HG03378 (cell line): ENCODE measurements around the gene RYR3.

Source experiments
- ATAC-seq: cut with Tn5 transposase; IDR thresholded peaks from one replicate; pipeline ENCODE4 v1.9.1; 2021; ENCODE audit warnings: mild to moderate bottlenecking, moderate library complexity; ENCODE audit not compliant: unreplicated experiment

Gene RYR3

DNA sequence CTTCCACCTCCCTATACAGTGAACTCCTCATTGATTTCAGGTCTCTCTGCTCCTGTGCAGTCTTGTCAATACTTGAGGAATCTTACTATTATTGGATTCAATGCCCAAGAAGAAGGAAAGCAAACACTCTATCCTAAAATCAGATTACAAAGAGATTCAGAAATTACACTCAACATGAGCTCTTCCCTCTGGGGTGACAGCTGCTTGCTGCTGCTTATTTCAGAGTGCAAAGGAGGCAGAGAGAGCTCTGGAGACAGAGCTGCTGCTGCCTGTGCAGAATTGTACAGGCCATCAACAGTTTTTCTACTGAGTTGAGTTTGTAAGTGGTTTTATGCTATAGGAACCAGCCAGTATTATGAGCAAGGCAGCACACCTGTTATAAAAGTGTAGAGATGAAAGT, 7.1 kb downstream of the RYR3 start:
- ATAC-seq = no peak

DNA sequence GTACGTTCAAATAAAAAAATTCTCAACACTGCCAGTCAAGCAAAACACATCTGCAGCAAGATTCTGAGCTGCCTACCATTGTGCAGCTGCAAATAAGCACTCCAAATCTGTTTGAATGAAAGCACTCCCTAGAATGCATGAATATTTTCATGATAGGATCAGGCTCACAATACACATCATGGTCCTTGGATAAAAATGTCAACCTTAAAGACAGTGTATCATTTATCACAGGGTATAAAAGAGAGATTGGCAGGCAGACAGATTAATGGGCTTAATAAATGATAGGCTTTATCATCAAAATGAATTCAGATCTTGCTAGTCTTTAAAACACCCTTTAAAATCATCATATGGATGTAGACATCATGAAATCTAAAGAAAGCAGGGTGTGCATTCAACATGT, 9.2 kb downstream of the RYR3 start:
- no peak for ATAC-seq

DNA sequence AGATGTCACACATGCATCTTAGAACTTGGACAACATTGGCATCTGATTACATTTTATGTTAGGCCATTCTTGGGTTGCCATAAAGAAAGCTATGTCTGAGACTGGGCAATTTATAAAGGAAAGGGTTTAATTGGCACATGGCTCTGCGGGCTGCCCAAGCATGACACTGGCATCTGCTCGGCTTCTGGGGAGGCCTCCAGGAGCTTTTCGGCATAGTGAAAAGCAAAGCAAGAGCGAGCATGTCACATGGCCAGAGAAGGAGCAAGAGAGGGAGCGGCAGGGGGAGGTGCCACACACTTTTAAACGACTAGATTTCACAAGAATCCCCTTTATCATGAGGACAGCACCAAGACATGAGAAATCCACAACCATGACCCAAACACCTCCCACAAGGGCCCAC, 11.3 kb downstream of the RYR3 start:
- ATAC-seq = no peak

DNA sequence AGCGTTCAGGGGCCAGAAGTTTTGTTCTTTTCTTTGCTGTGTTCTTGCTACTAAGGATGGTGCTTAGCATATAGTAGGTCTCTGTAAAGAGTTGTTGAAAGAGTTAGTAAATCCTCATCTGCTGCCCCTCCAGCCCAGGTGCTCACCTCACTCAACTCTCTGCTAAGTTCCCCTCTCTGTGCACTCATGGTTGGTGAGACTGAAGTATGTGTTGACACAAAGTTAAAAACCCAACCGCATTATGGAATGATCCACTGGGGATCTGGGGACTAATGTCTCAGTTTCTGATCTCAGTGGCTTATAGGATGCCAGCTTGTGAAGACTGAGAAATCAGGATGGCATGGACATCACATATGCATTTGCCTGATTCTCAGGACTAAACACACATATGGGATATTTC, 13.8 kb downstream of the RYR3 start:
- no peak for ATAC-seq

DNA sequence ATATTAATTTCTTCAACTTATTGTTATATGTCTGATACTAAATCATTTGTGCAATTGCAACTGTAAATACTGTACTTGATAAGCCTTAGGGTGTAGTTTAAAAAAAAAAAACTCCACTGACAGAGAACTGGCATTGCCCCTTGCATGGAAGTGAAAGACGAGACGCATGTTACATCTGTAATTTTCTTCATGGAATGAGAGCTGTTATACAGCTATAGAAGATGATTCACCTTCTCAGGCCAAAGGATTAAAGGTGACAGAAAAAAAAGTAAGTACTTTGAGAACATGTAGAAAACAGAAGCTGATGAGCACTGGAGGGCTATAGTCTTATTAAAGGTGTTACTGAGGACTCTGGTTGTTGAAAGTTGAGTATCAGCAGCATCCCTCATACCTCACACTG, 16.1 kb downstream of the RYR3 start:
- no peak for ATAC-seq

DNA sequence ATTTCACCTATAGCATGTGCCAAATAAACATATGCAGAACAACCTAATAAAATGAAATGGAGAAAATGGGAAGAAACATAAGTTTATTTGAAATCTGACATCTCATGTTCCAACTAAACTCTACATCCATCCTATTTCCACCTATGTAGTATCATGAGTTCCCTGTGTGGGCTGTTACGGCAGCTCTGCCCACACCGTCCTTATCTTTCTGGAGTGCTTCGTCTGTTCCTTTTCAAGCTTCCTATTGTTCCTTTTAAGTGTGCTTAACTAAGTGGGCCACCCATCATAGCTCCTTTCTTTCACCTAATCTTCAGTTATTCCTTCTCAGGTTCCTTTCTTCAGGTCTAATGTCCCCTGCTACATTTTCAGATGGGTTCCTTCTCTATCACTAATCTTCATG, 17.3 kb downstream of the RYR3 start:
- no peak for ATAC-seq

DNA sequence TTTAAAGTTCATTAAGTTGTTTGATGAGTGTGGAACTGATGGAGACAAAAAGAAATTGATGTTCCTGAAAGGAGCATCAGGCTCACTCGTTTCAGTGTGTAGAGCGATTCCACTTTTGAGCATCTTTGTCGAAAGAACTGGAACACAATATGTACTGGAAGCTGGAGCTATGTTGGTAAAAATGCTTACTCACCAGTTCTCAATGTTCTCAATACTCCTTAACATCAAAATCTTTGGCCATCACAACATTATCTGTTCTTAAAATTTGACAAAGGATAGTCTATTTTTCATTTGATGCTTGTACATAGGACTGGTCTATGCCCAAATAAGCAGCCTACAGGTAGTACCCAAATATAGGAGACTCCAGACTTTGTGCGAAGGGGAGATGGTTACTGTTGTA, 18.7 kb downstream of the RYR3 start:
- ATAC-seq = no peak

DNA sequence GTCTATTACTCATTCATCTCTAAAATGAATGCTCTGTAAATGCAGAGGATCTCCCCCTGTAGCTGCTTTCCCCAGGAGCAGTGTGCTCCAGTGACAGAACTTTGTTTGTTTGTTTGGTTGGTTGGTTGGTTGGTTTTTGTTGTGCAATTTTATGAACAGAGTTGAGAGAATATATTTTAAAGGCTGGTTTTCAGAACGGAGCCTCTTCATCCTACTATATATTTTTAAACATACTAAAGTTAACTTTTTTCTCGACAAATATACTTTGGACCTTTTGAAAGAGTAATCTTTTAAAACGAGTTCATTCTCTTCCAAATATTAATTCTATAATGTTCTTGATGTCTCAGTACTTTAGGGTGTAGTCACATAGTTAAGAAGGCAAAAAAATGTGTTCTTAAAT, 20.2 kb downstream of the RYR3 start:
- ATAC-seq = no peak

DNA sequence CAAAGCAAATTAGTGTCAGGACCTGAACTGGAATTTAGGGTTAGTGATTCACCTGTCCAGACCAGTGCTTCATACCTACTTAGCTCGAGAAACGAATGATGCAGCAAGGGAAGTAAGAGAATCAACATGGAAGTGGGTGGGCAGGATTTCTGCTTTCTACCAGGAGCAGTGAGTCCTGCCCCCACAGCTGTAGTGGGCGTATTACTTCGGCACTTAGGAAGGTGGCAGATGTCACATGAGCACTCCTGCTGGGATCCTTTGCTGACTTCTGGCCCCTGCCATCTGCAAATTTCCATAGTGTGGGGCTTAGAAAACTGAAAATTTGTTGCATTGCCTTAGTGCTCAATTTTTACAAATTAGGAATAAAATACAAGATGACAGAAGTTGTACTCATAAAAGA, 31.2 kb downstream of the RYR3 start:
- no peak for ATAC-seq

DNA sequence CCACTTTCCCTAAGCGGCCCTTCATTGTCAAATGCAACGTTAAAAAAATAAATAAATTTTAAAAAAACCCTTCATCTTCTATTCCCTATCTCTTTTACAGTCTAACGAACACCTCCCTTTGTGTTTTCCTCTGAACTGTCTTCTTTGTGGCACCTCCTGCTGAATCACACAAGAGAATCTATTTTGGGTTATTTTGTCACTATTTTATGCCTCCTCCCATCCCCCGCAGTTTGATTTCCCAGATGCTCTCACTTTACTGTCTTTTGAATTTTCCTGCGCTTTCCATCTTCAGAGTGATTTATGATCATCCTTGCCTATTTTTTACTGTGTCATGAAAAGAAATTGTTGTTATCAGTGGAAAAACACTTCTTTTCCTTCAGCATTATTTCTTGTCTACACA, 32.5 kb downstream of the RYR3 start:
- no peak for ATAC-seq

DNA sequence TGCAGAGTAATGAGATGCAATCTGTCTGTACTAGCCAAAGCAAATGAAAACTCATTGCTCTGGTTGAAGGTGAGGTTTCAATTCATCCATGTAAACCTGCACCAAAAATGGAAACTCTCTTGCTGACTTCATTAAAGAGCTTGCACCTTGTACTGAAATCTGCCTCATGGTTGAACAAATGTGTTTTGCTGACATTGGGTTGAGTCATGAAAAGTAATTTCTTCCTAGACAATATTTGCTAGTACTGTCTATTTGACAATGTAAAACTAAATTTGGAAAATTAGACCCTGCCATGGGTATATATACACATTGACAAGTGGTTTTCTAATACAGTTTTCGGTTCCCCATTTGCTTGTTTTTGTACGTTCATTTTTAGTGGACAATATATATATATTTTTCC, 33.3 kb downstream of the RYR3 start:
- no peak for ATAC-seq

DNA sequence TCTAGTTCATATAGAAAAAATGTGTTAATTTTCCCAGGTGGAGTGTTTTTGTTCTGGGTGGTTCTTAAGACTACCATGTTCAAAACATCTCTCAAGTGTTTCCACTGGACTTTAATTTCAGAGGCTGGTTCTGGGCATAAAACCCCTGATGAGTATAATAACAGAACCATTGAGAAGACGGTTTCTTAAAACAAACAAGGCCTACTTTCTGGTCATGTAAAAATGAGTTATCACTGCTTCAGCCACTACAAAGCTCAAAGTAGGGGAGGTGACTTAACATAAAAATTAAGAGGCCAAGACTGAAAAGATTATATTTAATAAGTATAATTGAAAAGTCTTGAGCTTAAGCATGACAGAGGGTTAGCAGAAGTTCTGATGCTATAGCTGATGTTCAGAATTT, 33.8 kb downstream of the RYR3 start:
- ATAC-seq = no peak

DNA sequence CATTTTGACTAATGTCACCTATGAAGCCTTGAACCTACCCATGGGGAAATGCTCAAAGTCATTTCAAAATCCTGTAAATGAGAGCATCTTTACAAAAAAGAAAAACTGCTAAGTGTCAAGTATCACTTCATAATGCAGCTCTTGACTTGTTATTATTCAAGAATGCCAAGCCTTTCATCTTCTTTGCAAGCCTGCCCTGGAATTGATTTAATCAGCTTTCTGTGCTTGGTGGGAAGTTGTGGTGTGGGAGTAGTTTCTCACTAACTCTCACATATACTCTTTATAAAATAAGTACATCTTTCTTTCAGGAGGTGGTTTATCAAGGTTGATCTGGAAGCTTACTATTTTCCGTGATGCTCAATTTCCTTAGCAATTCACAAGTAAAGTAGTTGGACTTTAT, 43.6 kb downstream of the RYR3 start:
- no peak for ATAC-seq

DNA sequence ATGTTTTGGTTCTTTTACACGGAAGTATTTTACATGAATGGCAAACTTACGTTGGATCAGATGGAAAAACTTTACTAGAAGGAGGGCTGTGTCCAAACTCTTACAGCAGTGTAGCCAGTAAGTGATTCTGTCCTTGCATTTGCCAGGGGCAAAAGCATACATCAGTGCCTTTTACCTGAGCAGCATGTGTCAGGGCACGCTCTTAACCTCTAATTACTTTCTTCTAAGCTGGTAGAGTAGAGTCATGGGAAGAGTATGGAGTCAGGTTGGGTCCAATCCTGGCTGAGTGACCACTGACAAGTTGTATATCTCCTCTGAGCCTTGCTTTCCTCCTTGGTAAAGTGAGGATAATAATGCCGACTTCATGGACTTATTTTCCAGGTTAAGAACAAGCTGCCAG, 47.1 kb downstream of the RYR3 start:
- ATAC-seq = no peak

DNA sequence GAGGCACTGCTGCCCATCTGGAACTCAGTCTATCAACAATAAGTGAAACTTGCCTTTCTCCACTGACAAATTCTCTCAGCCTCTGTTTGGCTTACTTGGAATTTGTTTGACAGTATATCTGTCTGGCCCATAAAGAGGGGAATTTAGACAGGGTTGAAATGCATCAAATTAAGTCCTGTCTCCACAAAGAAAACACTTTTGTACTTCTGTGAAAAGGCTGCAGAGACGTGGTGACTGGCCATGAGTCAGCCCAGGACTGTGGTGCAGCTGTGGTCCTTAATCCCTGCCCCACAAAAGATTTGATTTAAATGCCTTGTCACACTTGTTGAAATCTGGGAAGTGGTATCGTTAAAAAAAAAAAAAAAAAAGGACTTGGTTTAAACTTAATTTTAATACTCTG, 47.5 kb downstream of the RYR3 start:
- no peak for ATAC-seq

DNA sequence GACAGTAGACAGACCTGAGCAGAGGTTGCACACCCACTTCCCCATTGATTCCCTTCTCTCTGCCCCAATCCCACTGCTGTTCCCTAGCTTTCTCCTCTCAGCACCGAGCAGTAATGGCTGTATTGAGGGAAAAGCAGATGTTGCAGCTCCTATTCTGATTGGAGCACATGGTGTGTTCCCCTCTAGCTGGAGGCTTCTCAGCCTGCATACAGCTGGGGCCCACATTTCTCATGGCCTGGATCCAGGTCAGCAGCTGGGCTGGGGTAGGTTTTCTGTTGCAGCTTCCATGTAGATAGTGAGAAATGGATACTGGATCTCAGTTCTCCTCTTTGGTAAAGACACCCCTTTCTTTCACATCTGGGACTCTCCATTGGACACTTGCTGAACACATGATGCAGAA, 50.1 kb downstream of the RYR3 start:
- ATAC-seq = no peak

DNA sequence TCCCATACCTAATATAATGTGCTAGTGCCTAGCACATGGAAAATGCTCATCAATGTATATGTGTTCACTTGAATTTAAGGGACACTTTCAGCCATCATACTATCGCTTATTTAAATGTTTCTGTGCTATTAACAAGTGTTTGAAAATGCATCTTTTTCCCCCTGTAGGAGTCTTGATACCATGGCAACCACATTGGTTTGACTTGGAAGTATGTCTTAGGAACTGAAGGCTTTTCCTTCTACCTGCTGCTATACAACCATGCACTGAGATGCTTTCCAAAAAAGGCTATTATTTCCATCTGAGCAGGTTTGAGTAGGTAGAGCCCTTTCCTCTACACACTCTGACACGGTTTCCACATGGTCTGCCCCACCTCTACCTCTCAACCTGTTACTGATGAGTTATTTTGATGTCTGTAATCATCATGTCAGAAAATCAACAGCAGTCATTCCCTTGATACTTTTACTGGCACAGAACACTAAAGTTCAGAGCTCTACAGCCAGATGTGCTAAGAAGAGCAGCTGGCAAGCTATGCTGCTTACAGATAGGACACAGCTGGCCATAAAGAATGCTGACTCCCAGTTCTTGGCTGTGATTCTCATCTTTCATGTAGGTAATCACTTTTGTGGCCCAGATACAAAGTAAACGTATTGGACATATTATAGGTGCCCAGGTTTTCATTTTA, 59.3 kb downstream of the RYR3 start:
- no peak for ATAC-seq

DNA sequence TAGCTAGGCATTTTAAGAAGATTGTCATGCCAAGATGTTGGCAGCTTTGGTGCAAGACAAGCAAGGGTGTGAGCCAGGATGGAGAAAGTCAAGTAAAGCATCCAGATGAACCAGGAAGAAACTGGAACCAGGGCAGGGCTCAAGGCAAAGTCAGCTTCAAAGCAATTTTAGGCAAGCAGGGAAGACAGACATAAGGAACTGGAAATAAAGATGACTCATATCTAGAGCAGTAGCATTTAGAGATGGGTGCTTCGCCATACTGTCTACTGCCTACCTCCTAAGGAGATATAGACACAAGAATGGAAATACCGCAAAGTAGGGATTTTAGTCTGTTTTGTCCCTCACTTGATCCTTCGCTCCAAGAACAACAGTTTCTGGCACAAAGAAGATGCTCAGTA, 59.9 kb downstream of the RYR3 start:
- no peak for ATAC-seq

DNA sequence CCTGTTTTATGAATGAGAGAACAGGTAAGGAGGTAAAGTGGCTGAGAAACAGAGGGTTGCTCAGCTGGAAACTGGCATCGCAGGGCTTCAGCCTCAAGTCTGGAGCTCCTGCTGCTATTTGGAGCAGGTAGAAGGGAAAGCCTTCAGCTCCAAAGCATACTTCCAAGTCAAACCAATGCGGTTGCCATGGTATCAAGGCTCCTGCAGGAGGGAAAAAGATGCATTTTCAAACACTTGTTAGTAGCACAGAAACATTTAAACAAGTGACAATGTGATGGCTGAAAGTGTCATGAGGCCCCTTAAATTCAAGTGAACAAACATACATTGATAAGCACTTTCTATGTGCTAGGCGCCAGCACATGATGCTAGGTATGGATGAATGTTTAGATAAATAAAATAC, 60.4 kb downstream of the RYR3 start:
- ATAC-seq = no peak

DNA sequence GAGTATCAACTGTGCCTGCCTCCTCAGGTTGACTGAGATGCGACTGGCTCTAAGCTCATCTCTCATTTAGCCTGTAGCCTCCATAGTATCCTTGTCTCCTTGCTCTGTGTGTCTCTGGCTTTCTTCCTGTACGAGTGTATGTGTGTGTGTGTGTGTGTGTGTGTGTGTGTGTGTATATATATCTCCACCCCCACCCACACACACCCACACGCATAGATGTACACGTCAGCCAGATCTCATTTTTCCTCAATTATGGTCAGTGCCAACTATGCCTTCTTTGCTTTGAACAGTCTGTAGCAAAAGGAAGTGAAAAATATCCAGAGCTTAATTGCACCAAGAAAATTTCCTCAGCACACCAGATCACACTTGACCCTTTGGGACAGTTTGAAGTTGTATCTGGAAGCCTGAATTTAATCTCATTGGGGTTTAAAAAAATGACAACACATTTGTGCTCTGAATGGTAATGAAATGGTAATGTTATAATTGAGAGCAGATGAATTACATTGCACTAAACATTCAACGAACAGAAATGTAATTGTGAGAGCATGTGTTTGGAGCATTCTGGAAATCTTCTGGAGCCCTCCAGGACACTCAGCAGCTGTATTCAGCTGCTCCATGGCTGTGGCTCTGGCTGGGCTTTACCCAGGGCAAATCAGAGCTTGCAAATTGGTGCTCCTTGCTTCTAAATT, 63.6 kb downstream of the RYR3 start:
- ATAC-seq = no peak

DNA sequence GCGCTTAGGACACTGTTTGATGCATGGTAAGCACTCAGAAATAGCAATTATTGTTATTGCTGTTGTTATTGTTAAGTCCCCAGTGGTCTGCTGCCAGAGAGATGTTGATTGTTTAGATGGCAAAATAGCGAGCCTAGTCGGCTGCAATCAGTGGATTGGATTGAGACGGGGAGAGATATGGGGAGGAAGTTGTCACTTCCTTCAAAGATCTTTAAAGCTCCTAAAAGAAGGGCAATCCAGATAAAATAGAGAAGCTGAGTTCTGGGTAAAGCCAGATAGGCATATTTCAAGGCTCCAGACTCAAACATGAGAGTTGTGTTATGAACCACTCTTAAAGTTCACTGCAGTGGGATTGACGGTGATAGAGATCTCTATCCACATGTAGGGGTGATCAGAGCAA, 64.5 kb downstream of the RYR3 start:
- no peak for ATAC-seq

DNA sequence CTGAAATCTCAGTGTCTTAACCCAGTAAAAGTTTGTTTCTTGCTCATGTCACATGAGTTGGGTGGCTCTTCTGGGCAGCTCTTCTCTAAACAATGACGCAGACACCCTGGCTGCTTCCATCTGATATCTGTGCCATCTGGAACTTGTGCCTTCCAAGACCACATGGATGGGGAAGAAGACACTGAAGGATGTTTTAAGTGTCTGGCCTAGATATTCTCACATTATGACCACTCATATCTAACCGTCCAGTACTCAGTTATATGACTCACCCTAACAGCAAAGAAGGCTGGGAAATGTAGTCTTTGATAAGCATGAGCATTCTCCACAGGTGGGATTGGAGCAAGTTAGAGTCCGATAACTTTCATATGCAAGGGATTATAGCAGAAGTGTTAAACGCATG, 66.4 kb downstream of the RYR3 start:
- ATAC-seq = no peak

DNA sequence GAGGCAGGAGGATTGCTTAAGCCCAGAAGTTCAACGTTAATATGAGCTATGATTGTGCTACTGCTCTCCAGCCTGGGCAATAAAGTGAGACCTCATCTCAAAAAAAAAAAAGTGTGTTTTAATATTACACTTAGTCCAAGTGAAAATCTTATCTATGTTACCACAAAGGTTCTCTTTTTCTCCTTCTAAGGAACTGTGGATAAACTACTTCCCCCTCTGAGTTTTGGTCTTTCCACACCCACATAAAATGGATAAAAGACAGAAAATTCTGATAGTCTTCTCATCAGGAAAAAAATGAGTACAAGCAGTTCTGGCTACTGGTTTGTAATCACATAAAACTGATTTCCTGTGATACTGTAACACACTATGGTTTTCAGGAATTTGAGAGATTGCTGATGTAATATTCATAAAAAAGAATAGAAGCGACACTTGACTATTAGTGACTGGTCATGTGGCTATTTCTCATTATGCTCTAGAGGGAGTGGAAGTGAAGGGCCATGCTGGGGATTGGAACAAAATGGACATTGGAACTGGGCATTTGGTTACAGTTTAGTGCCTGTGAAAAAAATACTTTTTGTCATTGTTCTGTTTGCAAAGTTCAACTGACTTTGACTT, 68.2 kb downstream of the RYR3 start:
- ATAC-seq = no peak
